Measurements from ENCODE around the gene ANKRD13B.

DNA sequence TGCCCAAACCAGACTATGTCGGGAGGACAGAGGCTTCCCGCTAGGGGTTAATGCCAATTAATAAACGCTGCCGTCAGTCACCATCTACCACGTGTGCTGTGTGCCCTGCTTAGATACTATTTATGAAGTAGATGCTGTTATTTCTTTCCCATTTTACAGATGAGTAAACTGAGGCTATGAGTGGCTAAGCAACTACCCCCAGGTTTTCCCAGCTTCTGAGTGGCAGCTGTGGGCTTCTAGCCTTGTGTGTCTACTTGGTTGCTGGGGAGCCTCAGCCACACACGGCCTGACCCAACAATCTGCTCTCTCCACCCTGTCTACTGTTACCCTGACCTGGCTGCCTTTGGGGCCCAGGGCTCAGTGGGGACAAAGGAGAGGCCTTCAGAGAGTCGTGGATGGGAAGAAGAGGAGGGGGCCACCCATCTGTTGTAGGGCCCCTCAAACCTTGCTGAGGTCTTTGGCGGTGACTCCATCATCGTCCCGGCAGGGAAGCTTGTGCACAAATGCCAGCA, 10.6 kb upstream of the ANKRD13B start:
- TF ChIP-seq, protein P1, sequence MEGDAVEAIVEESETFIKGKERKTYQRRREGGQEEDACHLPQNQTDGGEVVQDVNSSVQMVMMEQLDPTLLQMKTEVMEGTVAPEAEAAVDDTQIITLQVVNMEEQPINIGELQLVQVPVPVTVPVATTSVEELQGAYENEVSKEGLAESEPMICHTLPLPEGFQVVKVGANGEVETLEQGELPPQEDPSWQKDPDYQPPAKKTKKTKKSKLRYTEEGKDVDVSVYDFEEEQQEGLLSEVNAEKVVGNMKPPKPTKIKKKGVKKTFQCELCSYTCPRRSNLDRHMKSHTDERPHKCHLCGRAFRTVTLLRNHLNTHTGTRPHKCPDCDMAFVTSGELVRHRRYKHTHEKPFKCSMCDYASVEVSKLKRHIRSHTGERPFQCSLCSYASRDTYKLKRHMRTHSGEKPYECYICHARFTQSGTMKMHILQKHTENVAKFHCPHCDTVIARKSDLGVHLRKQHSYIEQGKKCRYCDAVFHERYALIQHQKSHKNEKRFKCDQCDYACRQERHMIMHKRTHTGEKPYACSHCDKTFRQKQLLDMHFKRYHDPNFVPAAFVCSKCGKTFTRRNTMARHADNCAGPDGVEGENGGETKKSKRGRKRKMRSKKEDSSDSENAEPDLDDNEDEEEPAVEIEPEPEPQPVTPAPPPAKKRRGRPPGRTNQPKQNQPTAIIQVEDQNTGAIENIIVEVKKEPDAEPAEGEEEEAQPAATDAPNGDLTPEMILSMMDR (IDR thresholded peaks at IDR 0.05; ENCODE audit: low read depth, low read length): no peak
- no peak for TF ChIP-seq EZH2phosphoT487 (IDR thresholded peaks at IDR 0.05; ENCODE audit: low read depth)
